Neuronal stem cell (in vitro differentiated cells): ENCODE data around the gene SERGEF.
A peak's percentile ranks its signal among the peaks of the same experiment; 100 is the strongest.

ENCODE experiments used
- DNase-seq: peaks from one replicate; pipeline ENCODE4 v3.0.0-alpha.2; 2013; ENCODE audit warnings: low spot score
- H2AFZ ChIP-seq: one replicate; pipeline ENCODE4 v1.6.1; 2013; ENCODE audit warnings: mild to moderate bottlenecking, low read length, inconsistent platforms
- H2AK5ac ChIP-seq: 2 replicates; pipeline ENCODE4 v1.6.1; 2013; ENCODE audit warnings: low read depth, mild to moderate bottlenecking, inconsistent platforms, low read length, moderate library complexity, mixed read lengths
- H2BK120ac ChIP-seq: 2 replicates; pipeline ENCODE4 v1.6.1; 2013; ENCODE audit warnings: low read depth, mild to moderate bottlenecking, inconsistent platforms, low read length, moderate library complexity, mixed read lengths
- H2BK12ac ChIP-seq: one replicate; pipeline ENCODE4 v1.6.1; 2013; ENCODE audit warnings: low read length, inconsistent platforms
- H2BK15ac ChIP-seq: 2 replicates; pipeline ENCODE4 v1.6.1; 2013; ENCODE audit warnings: mild to moderate bottlenecking, low read length, inconsistent platforms, mixed read lengths
- H2BK5ac ChIP-seq: one replicate; pipeline ENCODE4 v1.6.1; 2013; ENCODE audit warnings: inconsistent platforms, mild to moderate bottlenecking, low read length, moderate library complexity
- H3K14ac ChIP-seq: one replicate; pipeline ENCODE4 v1.6.1; 2013; ENCODE audit warnings: low read length, inconsistent platforms
- H3K18ac ChIP-seq: 2 replicates; pipeline ENCODE4 v1.6.1; 2013; ENCODE audit warnings: low read length, inconsistent platforms
- H3K23ac ChIP-seq: 2 replicates; pipeline ENCODE4 v1.6.1; 2013; ENCODE audit warnings: low read depth, mild to moderate bottlenecking, mixed read lengths, low read length, inconsistent platforms; ENCODE audit not compliant: poor library complexity
- H3K27ac ChIP-seq: replicated peaks from 3 replicates; pipeline ENCODE4 v1.5.1; 2013; ENCODE audit warnings: low read length, inconsistent platforms
- H3K27me3 ChIP-seq, 3 experiments: 2 replicates each; pipeline ENCODE4 v1.6.1; 2013; ENCODE audit warnings: low read length in 3 of 3, mild to moderate bottlenecking in 2 of 3, inconsistent platforms in 1 of 3, low read depth in 1 of 3, mixed read lengths in 1 of 3, moderate library complexity in 1 of 3; ENCODE audit not compliant: control insufficient read depth in 3 of 3, insufficient read depth in 3 of 3
- H3K36me3 ChIP-seq, 2 donors: replicated peaks in 1 of 2; 2 replicates each; pipeline ENCODE4 v1.6.1; 2013; ENCODE audit warnings: low read length in 2 of 2; ENCODE audit not compliant: control insufficient read depth in 2 of 2, insufficient read depth in 2 of 2
- H3K4ac ChIP-seq: 2 replicates; pipeline ENCODE4 v1.6.1; 2013; ENCODE audit warnings: inconsistent platforms, mild to moderate bottlenecking, low read length, moderate library complexity
- H3K4me1 ChIP-seq, 2 donors: 1 replicate in 1 of 2; 2 replicates in 1 of 2; pipeline ENCODE4 v1.6.1; 2013; ENCODE audit warnings: low read length in 2 of 2, low read depth in 1 of 2; ENCODE audit not compliant: control insufficient read depth in 2 of 2, insufficient read depth in 1 of 2
- H3K4me2 ChIP-seq: one replicate; pipeline ENCODE4 v1.6.1; 2013; ENCODE audit warnings: mild to moderate bottlenecking, low read length, inconsistent platforms; ENCODE audit not compliant: insufficient read depth, poor library complexity, severe bottlenecking
- H3K4me3 ChIP-seq, 2 donors: 2 replicates each; pipeline ENCODE4 v1.5.1; 2013; ENCODE audit warnings: low read length in 2 of 2, mild to moderate bottlenecking in 2 of 2, inconsistent platforms in 1 of 2, moderate library complexity in 1 of 2
- H3K79me1 ChIP-seq: one replicate; pipeline ENCODE4 v1.6.1; 2013; ENCODE audit warnings: low read depth, mild to moderate bottlenecking, inconsistent platforms, low read length, moderate library complexity
- H3K9ac ChIP-seq: one replicate; pipeline ENCODE4 v1.6.1; 2013; ENCODE audit warnings: mild to moderate bottlenecking, low read depth, low read length, inconsistent platforms; ENCODE audit not compliant: poor library complexity
- H3K9me3 ChIP-seq, 2 donors: replicated peaks in 1 of 2; 2 replicates each; pipeline versions ENCODE3 to v1.6.1; 2013; ENCODE audit warnings: low read length in 2 of 2, mild to moderate bottlenecking in 2 of 2, inconsistent platforms in 1 of 2, low read depth in 1 of 2, mixed read lengths in 1 of 2, moderate library complexity in 1 of 2; ENCODE audit not compliant: control insufficient read depth in 2 of 2, insufficient read depth in 1 of 2
- H4K8ac ChIP-seq: one replicate; pipeline ENCODE4 v1.6.1; 2013; ENCODE audit warnings: low read depth, mild to moderate bottlenecking, inconsistent platforms, low read length, moderate library complexity
- H4K91ac ChIP-seq: one replicate; pipeline ENCODE4 v1.6.1; 2013; ENCODE audit warnings: low read length, low read depth, mild to moderate bottlenecking, inconsistent platforms; ENCODE audit not compliant: poor library complexity
- WGBS, 2 donors: extraction: QIAGEN DNeasy Blood & Tissue Kit; methylation state at CpG; one replicate each; pipeline ENCODE4 v1.1.7; 2013; ENCODE audit warnings: missing lambda C conversion rate in 2 of 2, mixed read lengths in 1 of 2; ENCODE audit not compliant: insufficient read length in 2 of 2, insufficient replicate concordance in 1 of 2; ENCODE audit errors: extremely low coverage in 2 of 2; 5-methylcytosine and 5-hydroxymethylcytosine counted together

The SERGEF gene

DNA sequence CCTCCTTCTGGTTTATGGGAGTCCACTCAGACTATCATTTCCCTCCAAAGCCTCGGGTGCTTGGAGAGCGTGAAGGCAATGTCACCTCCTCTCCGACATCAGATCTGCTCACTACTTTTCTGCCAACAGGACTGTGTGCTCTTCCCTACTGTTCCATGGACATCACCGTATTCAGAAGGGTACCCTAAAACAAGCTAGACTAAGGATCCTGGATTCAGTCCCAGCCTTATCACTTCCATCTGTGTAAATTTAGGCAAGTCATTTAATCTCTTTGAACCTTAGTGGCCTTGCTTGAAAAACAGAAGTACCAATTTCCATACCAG is 200.0 kb downstream of the SERGEF start:
- Histone ChIP-seq H3K79me1 (no peaks in the 10 kb centered on the region), H3K23ac (no peak overlapping the region), H3K4me2 (no peak overlapping the region), H3K27me3 (no peaks in the 10 kb centered on the region), H3K4me3 (no peak overlapping the region), H3K4me1 (peaks cover 3 to 14% of the 10 kb centered on the region in 2 donors), H2BK15ac (no peak overlapping the region), H4K91ac (no peak overlapping the region), H3K36me3 (no peaks in the 10 kb centered on the region), H3K18ac (no peak overlapping the region), H2BK12ac (no peak overlapping the region), H3K9me3 (peaks cover 0 to 3% of the 10 kb centered on the region in 2 donors), H3K14ac (no peak overlapping the region), H4K8ac (no peak overlapping the region), H2AFZ (no peak overlapping the region), H3K9ac (no peak overlapping the region), H2BK5ac (no peak overlapping the region), H2BK120ac (no peak overlapping the region), H2AK5ac (no peak overlapping the region), H3K4ac (no peak overlapping the region), H3K27ac (no peak overlapping the region)
- WGBS, 2 donors, result no CpG with 5 or more reads among the region's 4 CpGs
- no peak for DNase-seq

- Histone ChIP-seq H3K14ac (no peak overlapping the region), H3K4me1 (peaks cover 8 to 17% of the 10 kb centered on the region in 2 donors), H3K9me3 (peaks cover 0 to 3% of the 10 kb centered on the region in 2 donors), H3K79me1 (no peaks in the 10 kb centered on the region), H4K8ac (no peak overlapping the region), H3K27ac (no peak overlapping the region), H3K18ac (peak overlapping the region; percentile 63), H3K23ac (no peak overlapping the region), H3K4ac (no peak overlapping the region), H2BK5ac (no peak overlapping the region), H3K9ac (no peak overlapping the region), H3K4me2 (no peak overlapping the region), H2AFZ (no peak overlapping the region), H2BK120ac (no peak overlapping the region), H3K4me3 (no peak overlapping the region), H3K27me3 (no peaks in the 10 kb centered on the region), H2AK5ac (no peak overlapping the region), H3K36me3 (no peaks in the 10 kb centered on the region), H2BK12ac (no peak overlapping the region), H4K91ac (no peak overlapping the region), H2BK15ac (peak overlapping the region; percentile 7)
- no CpG with 5 or more reads among the region's 2 CpGs for WGBS, 2 donors
- no peak for DNase-seq
These were observed 200.6 kb downstream of the SERGEF start for GRCh38 chr11:17812091-17812864.

DNA sequence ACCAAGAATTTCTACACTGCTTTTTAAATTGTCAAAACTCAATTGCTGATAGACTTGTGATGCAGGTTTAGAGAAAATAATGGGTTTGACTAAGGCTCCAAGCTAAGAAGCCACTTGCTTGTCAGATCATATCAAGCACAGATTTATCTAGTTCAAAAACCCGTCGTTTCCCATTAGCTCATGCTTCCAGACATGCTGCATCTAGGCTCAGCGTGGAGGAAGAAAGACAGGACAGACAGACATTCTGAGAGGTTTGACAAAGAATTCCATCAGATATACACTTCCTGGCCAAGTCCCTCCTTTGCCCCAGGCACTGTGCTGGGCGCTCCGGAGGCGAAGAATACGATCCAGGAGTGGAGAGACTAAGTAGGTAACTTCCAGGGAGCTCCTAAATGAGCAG is 201.5 kb downstream of the SERGEF start:
- no peak for DNase-seq
- Histone ChIP-seq H3K4me1 (peaks cover 13 to 27% of the 10 kb centered on the region in 2 donors), H2AFZ (no peak overlapping the region), H3K9ac (no peak overlapping the region), H2AK5ac (no peak overlapping the region), H3K4ac (no peak overlapping the region), H2BK120ac (no peak overlapping the region), H3K27ac (no peak overlapping the region), H3K4me2 (no peak overlapping the region), H3K18ac (no peak overlapping the region), H2BK5ac (no peak overlapping the region), H3K36me3 (no peaks in the 10 kb centered on the region), H4K8ac (no peak overlapping the region), H3K14ac (no peak overlapping the region), H3K9me3 (peaks cover 0 to 3% of the 10 kb centered on the region in 2 donors), H3K4me3 (no peak overlapping the region), H2BK15ac (no peak overlapping the region), H3K79me1 (no peaks in the 10 kb centered on the region), H4K91ac (no peak overlapping the region), H2BK12ac (no peak overlapping the region), H3K27me3 (no peaks in the 10 kb centered on the region), H3K23ac (no peak overlapping the region)
- no CpG with 5 or more reads among the region's 7 CpGs for WGBS, 2 donors

GRCh38 chr11:17810746-17811145 is 202.1 kb downstream of the SERGEF start:
- no peak overlapping the region for H3K18ac ChIP-seq
- H4K8ac ChIP-seq, result no peak overlapping the region
- H3K9me3 ChIP-seq, result peaks cover 0 to 3% of the 10 kb centered on the region in 2 donors
- no peak overlapping the region for H4K91ac ChIP-seq
- no peak overlapping the region for H2BK5ac ChIP-seq
- no peak overlapping the region for H3K9ac ChIP-seq
- no CpG with 5 or more reads among the region's 3 CpGs for WGBS, 2 donors
- H3K27me3 ChIP-seq, result no peaks in the 10 kb centered on the region
- H3K79me1 ChIP-seq, result no peaks in the 10 kb centered on the region
- H2AK5ac ChIP-seq, result no peak overlapping the region
- H2BK120ac ChIP-seq, result no peak overlapping the region
- no peak overlapping the region for H2BK12ac ChIP-seq
- H3K27ac ChIP-seq, result no peak overlapping the region
- H3K36me3 ChIP-seq, result no peaks in the 10 kb centered on the region
- no peak overlapping the region for H3K4me2 ChIP-seq
- no peak overlapping the region for H3K23ac ChIP-seq
- peaks cover 13 to 30% of the 10 kb centered on the region in 2 donors for H3K4me1 ChIP-seq
- no peak for DNase-seq
- no peak overlapping the region for H3K14ac ChIP-seq
- no peak overlapping the region for H2AFZ ChIP-seq
- no peak overlapping the region for H3K4me3 ChIP-seq
- no peak overlapping the region for H3K4ac ChIP-seq
- no peak overlapping the region for H2BK15ac ChIP-seq
